GM12873 (cell line): Measurements from ENCODE around the gene MAMDC2.

Source experiments
- CTCF ChIP-seq: IDR thresholded peaks from 2 replicates; pipeline ENCODE4 v1.5.1; 2012; ENCODE audit warnings: low read depth, mild to moderate bottlenecking, moderate library complexity, low read length, control low read depth; ENCODE audit not compliant: insufficient read depth; ENCODE audit errors: missing control alignments

The MAMDC2 gene

DNA sequence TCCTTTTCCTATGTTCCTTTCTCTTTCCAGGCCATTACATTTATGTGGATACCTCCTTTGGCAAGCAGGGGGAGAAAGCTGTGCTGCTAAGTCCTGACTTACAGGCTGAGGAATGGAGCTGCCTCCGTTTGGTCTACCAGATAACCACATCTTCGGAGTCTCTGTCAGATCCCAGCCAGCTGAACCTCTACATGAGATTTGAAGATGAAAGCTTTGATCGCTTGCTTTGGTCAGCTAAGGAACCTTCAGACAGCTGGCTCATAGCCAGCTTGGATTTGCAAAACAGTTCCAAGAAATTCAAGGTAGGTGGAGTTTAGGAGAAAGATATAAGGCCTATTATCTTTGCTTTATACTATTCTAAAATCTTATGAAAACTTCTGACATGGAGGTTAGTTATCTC lies 64.5 kb downstream of the MAMDC2 start:
- no peak for TF ChIP-seq CTCF

DNA sequence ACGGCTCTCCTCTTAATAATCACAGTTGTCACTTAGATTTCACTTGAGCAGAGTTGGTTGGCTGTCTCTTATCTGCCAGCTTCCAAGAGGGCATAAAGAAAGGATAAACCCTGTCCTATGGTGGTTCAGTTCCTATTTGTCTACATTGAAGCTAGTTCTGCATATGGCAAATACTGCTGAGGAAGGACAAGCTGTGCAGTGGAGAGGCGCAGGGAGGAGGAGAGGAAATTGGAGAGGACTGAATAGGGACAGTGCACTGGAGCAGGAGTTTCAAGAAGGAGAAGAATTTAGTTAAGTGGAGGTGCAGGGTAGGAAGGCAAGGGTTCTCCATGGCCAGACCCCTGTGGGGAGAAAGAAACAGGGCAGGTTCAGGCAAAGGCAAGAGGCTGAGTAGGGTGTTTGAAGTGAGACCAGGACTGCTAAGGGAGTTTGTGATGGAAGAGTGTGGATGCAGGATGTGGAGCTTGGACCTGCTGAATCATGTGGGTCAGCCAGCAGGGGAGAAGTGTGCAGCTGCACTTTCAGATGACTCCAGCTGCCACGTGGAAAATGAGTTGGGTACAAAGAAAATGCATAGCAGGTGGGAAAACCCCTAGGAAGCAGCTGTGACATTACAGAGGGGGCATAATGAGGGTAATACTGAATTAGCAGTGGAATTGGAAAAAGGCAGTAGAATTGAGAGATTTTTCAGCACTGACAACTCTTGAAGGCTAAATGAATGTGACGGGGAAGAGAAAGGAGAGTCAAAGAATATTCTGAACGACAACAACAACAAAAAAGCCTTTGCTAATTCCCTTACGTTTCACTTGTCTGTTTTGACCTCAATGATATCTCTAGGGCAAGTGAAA lies 66.8 kb downstream of the MAMDC2 start:
- TF ChIP-seq CTCF, result no peak

GRCh38 chr9:70111042-70111602 lies 67.5 kb downstream of the MAMDC2 start:
- TF ChIP-seq CTCF, result peak; percentile 94

DNA sequence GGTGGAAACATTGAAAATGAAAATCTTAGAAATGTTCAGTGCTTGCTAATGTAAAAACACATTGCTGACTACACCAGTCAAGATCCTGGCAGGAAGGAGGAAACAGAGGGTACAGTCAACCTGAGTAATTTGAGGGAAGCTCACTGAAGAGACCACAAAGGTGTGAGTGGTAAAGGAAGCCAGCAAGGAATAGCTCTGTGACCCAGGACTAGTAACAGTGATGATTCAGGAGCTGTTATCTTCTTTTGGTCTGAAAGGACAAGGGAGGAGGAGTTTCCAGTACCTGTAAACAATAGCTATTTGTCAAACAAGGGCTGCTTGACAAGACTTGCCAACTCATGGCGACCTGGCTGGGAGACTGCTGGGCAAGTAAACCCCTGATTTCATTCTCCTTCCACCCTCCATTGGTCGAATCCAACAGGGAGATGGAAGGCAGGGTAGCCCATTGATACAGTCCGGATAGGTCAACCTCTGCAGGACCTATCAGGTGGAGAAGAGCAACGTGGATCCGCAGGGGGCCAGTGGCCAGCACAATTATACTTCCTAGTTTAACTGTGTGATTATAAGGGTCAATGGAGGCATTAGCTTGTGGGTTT lies 68.1 kb downstream of the MAMDC2 start:
- no peak for TF ChIP-seq CTCF

DNA sequence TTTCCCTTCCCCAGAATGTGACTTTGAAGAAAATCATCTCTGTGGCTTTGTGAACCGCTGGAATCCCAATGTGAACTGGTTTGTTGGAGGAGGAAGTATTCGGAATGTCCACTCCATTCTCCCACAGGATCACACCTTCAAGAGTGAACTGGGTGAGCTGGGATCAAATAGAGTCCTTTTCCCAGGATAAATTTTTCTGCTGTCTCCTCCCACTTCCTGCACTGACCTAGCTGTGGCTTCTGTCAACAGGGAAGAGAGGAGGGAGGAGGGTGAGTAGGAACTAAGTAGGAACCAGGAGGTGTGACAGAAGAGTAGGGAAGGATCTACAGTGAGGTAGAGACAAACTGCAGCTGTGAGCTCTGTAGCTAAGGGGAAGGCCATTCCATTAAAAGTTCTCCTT lies 69.3 kb downstream of the MAMDC2 start:
- TF ChIP-seq CTCF, result no peak

GRCh38 chr9:70113403-70114022 lies 69.9 kb downstream of the MAMDC2 start:
- peak; percentile 87 for TF ChIP-seq CTCF

DNA sequence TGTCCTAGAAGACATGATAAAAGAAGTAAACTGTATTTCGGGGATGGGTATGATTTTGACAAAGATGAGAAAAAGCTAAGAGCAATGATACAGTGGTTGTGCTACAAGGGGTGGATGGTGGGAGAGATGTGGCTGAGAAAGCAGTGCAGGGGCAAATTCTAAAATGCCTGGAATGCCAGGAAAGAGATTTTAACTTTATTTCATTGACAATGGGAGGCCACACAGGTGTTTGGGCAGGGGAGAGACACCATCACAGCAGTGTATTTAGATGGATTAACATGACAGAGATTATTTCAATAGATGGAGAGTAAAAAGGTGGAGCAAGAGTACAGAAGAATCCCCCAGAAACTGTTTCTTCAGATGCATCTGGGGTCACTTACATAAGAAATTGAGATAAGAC lies 71.2 kb downstream of the MAMDC2 start:
- TF ChIP-seq CTCF, result no peak
